Left lung (tissue), 10 donors: ENCODE data around the gene UBE2O. TPM values are rescaled to one million over a fixed set of nuclear protein-coding genes. Genes with fewer than 3 reads are reported as not detected.

ENCODE experiments used
- ATAC-seq: fragments of 200-7000 bp; cut with Tn5 transposase; one replicate; pipeline ENCODE4 v1.9.1; 2020; ENCODE audit warnings: moderate library complexity
- DNase-seq, 4 donors: peaks; one replicate each; pipeline ENCODE4 v3.0.0-alpha.2; 2013 to 2020
- H3K27ac ChIP-seq, 2 donors: fragments of 200-600 bp; sonication (generic) in 1 of 2; one replicate each; pipeline versions ENCODE4 v1.5.0 to v1.8.0; 2020 to 2021
- H3K27me3 ChIP-seq, 2 donors: fragments of 200-600 bp; sonication (generic) in 1 of 2; one replicate each; pipeline versions ENCODE4 v1.5.0 to v1.8.0; 2020 to 2021
- H3K36me3 ChIP-seq, 2 donors: fragments of 200-600 bp; sonication (generic) in 1 of 2; one replicate each; pipeline versions ENCODE4 v1.5.0 to v1.8.0; 2020 to 2021
- H3K4me1 ChIP-seq, 2 donors: fragments of 200-600 bp; one replicate each; pipeline ENCODE4 v1.8.0; 2021
- H3K4me3 ChIP-seq, 2 donors: fragments of 200-600 bp; sonication (generic) in 1 of 2; one replicate each; pipeline versions ENCODE4 v1.5.0 to v1.8.0; 2020 to 2021; ENCODE audit warnings: mild to moderate bottlenecking in 1 of 2
- H3K9me3 ChIP-seq, 2 donors: fragments of 200-600 bp; sonication (generic) in 1 of 2; one replicate each; pipeline versions ENCODE4 v1.5.0 to v1.8.0; 2020 to 2021
- intact Hi-C, 2 donors: fragments of 100-400 bp; cut with DNase I; formaldehyde crosslinking; loops; one replicate each; pipeline versions ENCODE4 v1.11.2 to v1.14.2; 2022
- polyA plus RNA-seq, 6 donors: library from polyadenylated mRNA; unstranded; fragments of 120-200 nt; gene quantifications; one replicate each; pipeline ENCODE4 v1.2.1, GENCODE V29; 2013; ENCODE audit not compliant: insufficient read length in 6 of 6
- total RNA-seq, 2 donors: library from RNA; stranded (reverse); fragmentation: NEBNext Ultra II Directional; extraction: Animal tissue kit (Norgen Biotek cat#: 25700); gene quantifications; one replicate each; pipeline ENCODE4 v1.2.1, GENCODE V29; 2021
- TF ChIP-seq, protein P1 (sequence below), 2 donors: fragments of 200-600 bp; sonication (generic) in 1 of 2; IDR thresholded peaks; one replicate each; pipeline versions ENCODE4 v1.5.0 to v1.8.0; 2021; ENCODE audit warnings: antibody characterized with exemption in 2 of 2
- donor health status: DM: no; HTN: yes; CAD: no.
- donor health status: DM: no; HTN: no; CAD: no.

UBE2O gene
- total and polyA plus RNA-seq, 8 donors: 20.1 to 34.8 (median 27.1) TPM

DNA sequence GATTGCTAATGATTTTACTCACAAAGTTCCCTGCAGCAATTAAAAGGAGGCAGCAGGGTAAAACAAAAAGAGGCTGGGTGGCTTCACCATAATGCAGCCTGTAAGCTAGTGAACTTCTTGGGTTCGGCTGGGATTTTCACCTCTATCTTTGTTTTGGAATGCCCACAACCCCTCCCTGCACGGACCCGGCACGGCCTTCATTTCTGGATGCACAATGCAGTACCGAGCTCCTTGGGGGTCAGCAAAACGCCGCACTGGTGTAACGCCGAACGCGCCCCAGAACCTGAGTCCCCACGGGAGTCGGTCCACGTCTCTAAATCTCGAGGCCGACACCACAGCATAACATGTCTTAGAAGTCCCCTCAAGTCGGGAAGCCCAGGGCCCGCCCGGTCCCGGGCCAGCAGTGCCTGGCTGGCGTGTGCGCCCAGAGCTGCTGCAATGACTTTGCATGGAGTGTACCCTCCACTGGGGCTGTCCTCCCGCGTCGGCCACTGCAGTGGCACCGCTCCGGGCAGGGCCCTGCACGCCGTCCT is 759 bp downstream of the UBE2O start:
- TF ChIP-seq, protein P1, sequence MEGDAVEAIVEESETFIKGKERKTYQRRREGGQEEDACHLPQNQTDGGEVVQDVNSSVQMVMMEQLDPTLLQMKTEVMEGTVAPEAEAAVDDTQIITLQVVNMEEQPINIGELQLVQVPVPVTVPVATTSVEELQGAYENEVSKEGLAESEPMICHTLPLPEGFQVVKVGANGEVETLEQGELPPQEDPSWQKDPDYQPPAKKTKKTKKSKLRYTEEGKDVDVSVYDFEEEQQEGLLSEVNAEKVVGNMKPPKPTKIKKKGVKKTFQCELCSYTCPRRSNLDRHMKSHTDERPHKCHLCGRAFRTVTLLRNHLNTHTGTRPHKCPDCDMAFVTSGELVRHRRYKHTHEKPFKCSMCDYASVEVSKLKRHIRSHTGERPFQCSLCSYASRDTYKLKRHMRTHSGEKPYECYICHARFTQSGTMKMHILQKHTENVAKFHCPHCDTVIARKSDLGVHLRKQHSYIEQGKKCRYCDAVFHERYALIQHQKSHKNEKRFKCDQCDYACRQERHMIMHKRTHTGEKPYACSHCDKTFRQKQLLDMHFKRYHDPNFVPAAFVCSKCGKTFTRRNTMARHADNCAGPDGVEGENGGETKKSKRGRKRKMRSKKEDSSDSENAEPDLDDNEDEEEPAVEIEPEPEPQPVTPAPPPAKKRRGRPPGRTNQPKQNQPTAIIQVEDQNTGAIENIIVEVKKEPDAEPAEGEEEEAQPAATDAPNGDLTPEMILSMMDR (IDR thresholded peaks at IDR 0.05): no peak
- H3K36me3 ChIP-seq: no peaks in the 10 kb centered on the region
- DNase-seq (peak in 2 of 4 donors; percentile 49 to 85), ATAC-seq (peak; percentile 71)
- H3K9me3 ChIP-seq: no peaks in the 10 kb centered on the region
- H3K27me3 ChIP-seq: no peaks in the 10 kb centered on the region
- H3K27ac ChIP-seq: peak overlapping the region in 1 of 2 donors; percentile 80
- intact Hi-C loops: no loop called here
- H3K4me3 ChIP-seq: peak overlapping the region; percentile 90 to 97
- peaks cover 15 to 26% of the 10 kb centered on the region in 2 donors for H3K4me1 ChIP-seq

DNA sequence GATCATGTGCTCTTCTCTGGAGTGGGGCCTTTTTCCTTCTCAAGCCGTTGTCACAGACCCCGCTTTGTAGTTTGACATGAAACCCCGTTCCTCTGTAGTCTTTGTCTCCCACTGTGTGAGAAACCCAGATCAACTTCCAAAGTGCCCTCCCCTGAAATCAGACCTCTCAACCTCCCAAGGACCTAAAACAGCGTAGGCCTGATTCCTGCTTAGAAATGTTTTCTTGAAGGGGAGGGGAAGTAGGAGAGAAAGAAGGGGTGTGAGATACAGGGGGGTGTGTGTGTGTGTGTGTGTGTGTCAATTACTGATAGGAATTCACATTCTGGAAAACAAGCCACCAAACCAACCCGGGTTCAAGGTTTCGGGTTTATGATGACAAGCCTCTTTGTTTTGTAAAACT is 1.4 kb downstream of the UBE2O start:
- H3K4me1 ChIP-seq: peaks cover 16 to 32% of the 10 kb centered on the region in 2 donors
- no peaks in the 10 kb centered on the region for H3K36me3 ChIP-seq
- DNase-seq (no peak), ATAC-seq (no peak)
- intact Hi-C loops: no loop called here
- H3K4me3 ChIP-seq: peak overlapping the region in 1 of 2 donors; percentile 97
- no peaks in the 10 kb centered on the region for H3K9me3 ChIP-seq
- no peaks in the 10 kb centered on the region for H3K27me3 ChIP-seq
- no peak overlapping the region for H3K27ac ChIP-seq
- TF ChIP-seq, protein P1 (IDR thresholded peaks at IDR 0.05): no peak

DNA sequence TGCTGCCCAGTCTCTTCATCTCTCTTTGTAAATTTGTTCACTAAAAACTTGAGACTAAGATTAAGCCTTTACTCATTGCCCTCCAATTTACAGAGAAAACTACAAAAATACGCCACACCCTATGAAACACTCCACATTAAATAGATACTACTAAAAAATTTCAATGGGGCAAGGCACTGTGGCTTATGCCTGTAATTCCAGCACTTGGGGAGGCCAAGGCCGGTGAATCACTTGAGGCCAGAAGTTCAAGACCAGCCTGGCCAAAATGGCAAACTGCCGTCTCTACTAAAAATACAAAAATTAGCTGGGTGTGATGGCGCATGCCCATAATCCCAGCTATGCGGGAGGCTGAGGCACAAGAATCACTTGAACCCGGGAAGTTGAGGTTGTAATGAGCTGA is 3.8 kb downstream of the UBE2O start:
- H3K27me3 ChIP-seq: no peaks in the 10 kb centered on the region
- no peaks in the 10 kb centered on the region for H3K9me3 ChIP-seq
- DNase-seq (no peak), ATAC-seq (no peak)
- no peak overlapping the region for H3K27ac ChIP-seq
- H3K36me3 ChIP-seq: no peaks in the 10 kb centered on the region
- no peak overlapping the region for H3K4me3 ChIP-seq
- peaks cover 16 to 47% of the 10 kb centered on the region in 2 donors for H3K4me1 ChIP-seq
- TF ChIP-seq, protein P1 (IDR thresholded peaks at IDR 0.05): no peak
- intact Hi-C loops: no loop called here

DNA sequence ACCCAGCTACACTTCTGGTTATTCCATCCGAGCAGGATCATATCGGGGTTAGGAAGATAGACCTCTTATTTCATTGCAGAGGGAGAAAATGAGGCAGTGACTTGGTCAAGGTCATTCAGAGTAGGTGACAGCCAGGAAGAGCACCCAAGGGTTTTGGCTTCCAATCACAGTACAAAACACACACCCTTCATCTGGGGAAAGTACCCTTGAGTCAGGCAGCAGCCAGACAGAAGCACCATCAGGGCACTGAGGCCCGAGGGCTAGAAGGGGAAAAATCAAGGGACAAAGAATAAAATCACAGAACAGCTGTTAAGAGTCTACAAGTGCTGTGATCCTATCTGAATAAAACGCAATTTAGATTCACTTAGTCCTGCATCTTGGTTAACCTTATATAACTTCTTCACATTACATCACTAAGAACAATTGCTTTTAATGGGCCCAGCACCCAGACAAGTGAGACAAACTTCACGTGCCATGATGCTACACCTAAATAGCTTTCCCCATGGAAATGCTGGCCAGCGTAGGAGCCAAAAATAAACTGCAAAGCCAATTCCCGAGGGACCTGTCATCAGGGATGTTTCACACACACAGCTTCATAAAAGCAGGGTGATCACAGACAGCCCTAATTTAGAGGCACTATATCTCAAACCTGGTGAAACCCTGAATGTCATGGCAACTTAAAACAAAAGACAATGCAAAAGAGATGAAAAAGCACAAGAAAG is 4.9 kb downstream of the UBE2O start:
- Histone ChIP-seq H3K36me3 (no peaks in the 10 kb centered on the region), H3K4me1 (peaks cover 16 to 47% of the 10 kb centered on the region in 2 donors), H3K9me3 (no peaks in the 10 kb centered on the region), H3K4me3 (no peak overlapping the region), H3K27ac (no peak overlapping the region), H3K27me3 (no peaks in the 10 kb centered on the region)
- no peak for ATAC-seq
- TF ChIP-seq, protein P1 (IDR thresholded peaks at IDR 0.05): no peak
- DNase-seq: no peak
- intact Hi-C loops: no loop called here

DNA sequence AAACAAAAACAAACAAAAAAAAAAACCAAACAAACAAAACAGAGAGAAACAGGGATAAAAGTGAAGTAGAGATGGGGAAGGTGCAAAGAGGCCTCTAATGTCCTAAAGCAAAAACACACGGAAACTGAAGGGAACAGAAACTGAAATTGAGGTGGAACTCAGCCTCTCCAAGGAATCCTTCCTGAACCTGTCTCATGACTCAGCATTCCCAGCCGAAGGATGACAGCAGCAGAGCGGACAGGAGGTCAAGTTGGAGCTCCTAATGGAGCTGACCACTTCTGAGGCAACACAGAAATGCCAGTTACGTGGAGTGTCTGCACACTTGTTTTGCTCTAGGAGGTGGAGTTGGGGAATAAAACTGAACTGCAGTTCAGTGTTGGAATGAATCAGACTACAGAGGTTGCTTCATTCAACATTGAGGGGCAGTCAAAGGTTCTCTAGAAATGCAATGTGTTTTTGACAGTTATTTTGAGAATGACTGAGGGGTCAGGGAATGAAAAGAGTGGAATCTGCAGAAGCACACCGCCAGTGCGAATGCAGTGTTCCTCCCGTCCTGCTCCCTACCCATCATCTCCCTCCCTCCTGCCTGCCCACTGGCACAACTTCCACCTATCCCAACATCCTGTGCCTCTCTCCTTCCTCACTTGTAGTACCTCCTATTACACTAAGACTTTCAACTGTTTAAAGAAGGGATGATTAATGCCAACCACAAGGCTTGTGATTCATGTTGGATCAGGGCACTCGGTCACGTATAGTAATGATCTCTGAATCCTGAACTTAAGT is 6.3 kb downstream of the UBE2O start:
- intact Hi-C loops: no loop called here
- Histone ChIP-seq H3K4me1 (peaks cover 10 to 50% of the 10 kb centered on the region in 2 donors), H3K4me3 (no peak overlapping the region), H3K27me3 (no peaks in the 10 kb centered on the region), H3K9me3 (no peaks in the 10 kb centered on the region), H3K27ac (peak overlapping the region in 1 of 2 donors; percentile 41), H3K36me3 (no peaks in the 10 kb centered on the region)
- DNase-seq (peak in 1 of 4 donors; percentile 61), ATAC-seq (peak; percentile 86)
- TF ChIP-seq, protein P1 (IDR thresholded peaks at IDR 0.05): no peak
